ENCODE measurements around the gene GZMB. TPM values are rescaled to one million over a fixed set of nuclear protein-coding genes. Genes with fewer than 3 reads are reported as not detected.
A peak's percentile ranks its signal among the peaks of the same experiment; 100 is the strongest.

The GZMB gene
- total RNA-seq, 1 donor from 2014 or later = 7.6 TPM

DNA sequence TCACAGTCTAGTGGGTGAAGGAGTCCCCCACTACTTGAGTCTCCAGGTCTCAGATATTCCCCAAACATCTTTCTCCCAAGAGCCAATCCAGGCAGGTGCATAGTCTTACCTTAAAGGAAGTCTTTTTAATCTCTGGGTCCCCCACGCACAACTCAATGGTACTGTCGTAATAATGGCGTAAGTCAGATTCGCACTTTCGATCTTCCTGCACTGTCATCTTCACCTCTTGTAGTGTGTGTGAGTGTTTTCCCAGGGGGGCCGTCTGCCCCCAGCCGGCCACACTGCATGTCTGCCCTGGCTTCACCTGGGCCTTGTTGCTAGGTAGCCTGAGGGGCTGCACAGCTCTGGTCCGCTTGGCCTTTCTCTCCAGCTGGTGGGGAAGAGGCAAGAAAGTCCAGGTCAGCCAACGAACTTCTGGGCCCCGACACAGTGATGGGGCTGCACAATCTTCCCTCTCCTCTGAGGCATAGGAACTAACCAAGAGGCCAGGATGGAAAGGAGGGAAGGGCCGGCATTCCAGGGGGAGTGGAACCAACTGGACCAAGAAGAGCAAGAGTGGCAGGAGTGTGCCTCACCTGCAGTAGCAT is 2.1 kb downstream of the GZMB start:
- H3K36me3 ChIP-seq = no peaks in the 10 kb centered on the region
- no peak for ATAC-seq
- H3K27me3 ChIP-seq (ENCODE audit: low read depth) = no peaks in the 10 kb centered on the region
- no peak overlapping the region for H3K4me3 ChIP-seq
- no peak for TF ChIP-seq CTCF (IDR thresholded peaks at IDR 0.05)
- H3K27ac ChIP-seq = no peak overlapping the region
- no peak for DNase-seq
- H3K4me1 ChIP-seq = no peaks in the 10 kb centered on the region
- intact Hi-C loops (cut with DNase I) = no loop called here
- H3K9me3 ChIP-seq = no peaks in the 10 kb centered on the region

GRCh38 chr14:24630872-24631477 is 3.0 kb downstream of the GZMB start:
- no peaks in the 10 kb centered on the region for H3K9me3 ChIP-seq
- H3K4me3 ChIP-seq = no peak overlapping the region
- H3K27ac ChIP-seq = no peak overlapping the region
- H3K27me3 ChIP-seq (ENCODE audit: low read depth) = no peaks in the 10 kb centered on the region
- H3K36me3 ChIP-seq = no peaks in the 10 kb centered on the region
- TF ChIP-seq CTCF (IDR thresholded peaks at IDR 0.05) = no peak
- no peaks in the 10 kb centered on the region for H3K4me1 ChIP-seq
- intact Hi-C loops (cut with DNase I) = no loop called here
- peak; percentile 69 to 83 for ATAC-seq
- DNase-seq = no peak

DNA sequence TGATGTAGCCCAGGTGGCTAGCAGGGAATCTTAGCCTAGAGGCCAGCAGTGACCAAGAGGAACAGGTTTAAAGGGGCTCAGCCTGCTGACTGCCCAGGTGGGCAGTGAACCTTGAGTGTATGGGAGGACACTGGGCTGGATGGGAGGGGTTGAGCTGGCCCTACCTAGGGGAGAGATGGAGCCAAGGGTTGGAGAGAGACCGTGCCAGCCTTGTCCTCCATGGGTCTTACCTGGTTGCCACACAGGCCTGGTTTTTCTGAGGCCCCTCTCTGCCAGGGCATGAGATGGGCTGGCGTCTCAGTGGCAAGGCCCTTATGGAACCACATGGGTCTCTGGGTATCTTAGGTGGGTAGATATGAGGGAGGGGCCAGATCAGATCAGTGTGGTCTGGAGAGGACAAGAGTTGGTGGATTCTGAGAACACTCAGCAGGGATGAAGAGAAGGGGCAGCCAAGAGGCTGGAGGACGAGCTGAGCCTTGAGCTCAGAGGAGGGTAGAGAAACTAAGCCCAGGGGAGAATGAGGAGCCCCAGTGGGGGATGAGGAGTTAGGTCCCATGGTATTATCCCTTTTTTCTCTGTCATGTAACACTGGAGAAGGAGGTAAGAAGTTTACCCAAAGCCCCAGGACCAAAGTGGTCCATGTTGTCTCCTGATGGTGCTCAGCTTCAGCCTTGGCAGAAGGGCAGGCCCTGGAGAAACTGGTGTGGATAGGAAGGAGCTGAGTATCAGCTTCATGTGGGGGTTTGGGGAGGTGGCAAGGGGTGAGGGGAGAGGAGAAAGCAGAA is 3.7 kb downstream of the GZMB start:
- ATAC-seq (peak in 1 of 2 donors; percentile 3), DNase-seq (no peak)
- no peak overlapping the region for H3K4me3 ChIP-seq
- no peaks in the 10 kb centered on the region for H3K9me3 ChIP-seq
- no peak for TF ChIP-seq CTCF (IDR thresholded peaks at IDR 0.05)
- intact Hi-C loops (cut with DNase I) = no loop called here
- no peaks in the 10 kb centered on the region for H3K4me1 ChIP-seq
- H3K36me3 ChIP-seq = no peaks in the 10 kb centered on the region
- no peak overlapping the region for H3K27ac ChIP-seq
- H3K27me3 ChIP-seq (ENCODE audit: low read depth) = no peaks in the 10 kb centered on the region

GRCh38 chr14:24629521-24629920 is 4.5 kb downstream of the GZMB start:
- Histone ChIP-seq H3K27ac (no peak overlapping the region), H3K9me3 (no peaks in the 10 kb centered on the region), H3K36me3 (no peaks in the 10 kb centered on the region), H3K27me3 (ENCODE audit: low read depth) (no peaks in the 10 kb centered on the region), H3K4me3 (no peak overlapping the region), H3K4me1 (no peaks in the 10 kb centered on the region)
- intact Hi-C loops (cut with DNase I) = no loop called here
- DNase-seq (no peak), ATAC-seq (no peak)
- TF ChIP-seq CTCF (IDR thresholded peaks at IDR 0.05) = no peak

DNA sequence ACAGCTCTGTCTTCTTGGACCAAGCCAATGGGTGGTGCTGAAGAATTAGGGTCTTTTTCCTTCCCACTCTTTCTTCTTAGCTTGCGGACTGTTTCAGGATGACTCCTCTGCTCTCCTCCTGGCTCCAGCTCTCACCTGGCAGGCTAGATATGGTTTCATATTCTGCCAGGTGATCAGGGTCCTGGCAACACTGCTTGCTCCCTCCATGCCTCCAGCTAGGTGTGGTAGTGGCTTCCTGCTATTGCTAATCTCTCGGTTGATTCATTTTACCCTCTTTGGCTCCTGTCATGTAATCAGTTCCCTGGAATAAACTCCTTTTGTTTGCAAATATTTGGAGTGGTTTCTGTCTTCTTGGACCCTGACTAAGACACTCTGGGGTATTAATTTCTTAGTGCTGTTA is 20.2 kb downstream of the GZMB start:
- no peak for ATAC-seq
- no peaks in the 10 kb centered on the region for H3K4me1 ChIP-seq
- no peak for TF ChIP-seq CTCF (IDR thresholded peaks at IDR 0.05)
- H3K36me3 ChIP-seq = no peaks in the 10 kb centered on the region
- H3K27ac ChIP-seq = no peak overlapping the region
- intact Hi-C loops (cut with DNase I) = no loop called here
- no peak for DNase-seq
- H3K27me3 ChIP-seq (ENCODE audit: low read depth) = no peaks in the 10 kb centered on the region
- no peak overlapping the region for H3K4me3 ChIP-seq
- H3K9me3 ChIP-seq = no peaks in the 10 kb centered on the region

Measured in lower lobe of right lung (tissue), 2 donors.